ENCODE results near the gene TMF1.

Gene TMF1, protein sequence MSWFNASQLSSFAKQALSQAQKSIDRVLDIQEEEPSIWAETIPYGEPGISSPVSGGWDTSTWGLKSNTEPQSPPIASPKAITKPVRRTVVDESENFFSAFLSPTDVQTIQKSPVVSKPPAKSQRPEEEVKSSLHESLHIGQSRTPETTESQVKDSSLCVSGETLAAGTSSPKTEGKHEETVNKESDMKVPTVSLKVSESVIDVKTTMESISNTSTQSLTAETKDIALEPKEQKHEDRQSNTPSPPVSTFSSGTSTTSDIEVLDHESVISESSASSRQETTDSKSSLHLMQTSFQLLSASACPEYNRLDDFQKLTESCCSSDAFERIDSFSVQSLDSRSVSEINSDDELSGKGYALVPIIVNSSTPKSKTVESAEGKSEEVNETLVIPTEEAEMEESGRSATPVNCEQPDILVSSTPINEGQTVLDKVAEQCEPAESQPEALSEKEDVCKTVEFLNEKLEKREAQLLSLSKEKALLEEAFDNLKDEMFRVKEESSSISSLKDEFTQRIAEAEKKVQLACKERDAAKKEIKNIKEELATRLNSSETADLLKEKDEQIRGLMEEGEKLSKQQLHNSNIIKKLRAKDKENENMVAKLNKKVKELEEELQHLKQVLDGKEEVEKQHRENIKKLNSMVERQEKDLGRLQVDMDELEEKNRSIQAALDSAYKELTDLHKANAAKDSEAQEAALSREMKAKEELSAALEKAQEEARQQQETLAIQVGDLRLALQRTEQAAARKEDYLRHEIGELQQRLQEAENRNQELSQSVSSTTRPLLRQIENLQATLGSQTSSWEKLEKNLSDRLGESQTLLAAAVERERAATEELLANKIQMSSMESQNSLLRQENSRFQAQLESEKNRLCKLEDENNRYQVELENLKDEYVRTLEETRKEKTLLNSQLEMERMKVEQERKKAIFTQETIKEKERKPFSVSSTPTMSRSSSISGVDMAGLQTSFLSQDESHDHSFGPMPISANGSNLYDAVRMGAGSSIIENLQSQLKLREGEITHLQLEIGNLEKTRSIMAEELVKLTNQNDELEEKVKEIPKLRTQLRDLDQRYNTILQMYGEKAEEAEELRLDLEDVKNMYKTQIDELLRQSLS

DNA sequence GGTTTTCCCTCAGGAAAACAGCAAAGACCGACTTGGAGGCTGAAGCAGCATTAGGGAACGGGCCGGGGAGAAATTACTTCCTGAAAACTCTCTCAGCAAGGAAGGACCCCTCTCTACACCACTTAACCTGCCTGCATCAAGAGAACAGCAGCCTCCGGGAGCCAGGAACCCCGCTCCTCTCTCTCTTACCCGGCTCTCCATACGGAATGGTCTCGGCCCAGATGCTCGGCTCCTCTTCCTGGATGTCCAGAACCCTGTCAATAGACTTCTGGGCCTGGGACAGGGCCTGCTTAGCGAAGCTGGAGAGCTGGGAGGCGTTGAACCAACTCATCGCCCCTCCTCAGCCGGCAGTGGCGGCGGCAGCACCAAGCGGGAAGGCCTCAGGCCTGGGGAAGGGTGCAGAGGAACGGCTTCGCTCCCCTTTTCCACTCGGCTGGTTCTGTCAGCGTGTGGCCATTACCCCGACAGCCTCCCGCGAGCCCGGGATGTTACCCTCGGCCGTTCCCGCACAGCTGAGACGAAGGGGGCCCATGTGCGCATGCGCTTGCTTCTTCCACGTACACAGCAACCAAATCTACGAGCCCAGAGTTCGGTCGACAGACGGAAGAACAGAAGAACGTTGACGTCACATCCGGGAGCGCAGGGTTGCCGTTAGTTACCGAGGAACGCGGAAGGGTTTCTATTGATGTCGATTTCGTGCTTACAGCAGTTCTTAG, at the start of gene TMF1:
Gene TMF1 (minus strand): TSS at position 578 of the 716 bp plus-strand sequence. CDS start 247 bp downstream, at position 331.
- Histone ChIP-seq H3K9me3 (replicated peaks; ENCODE audit: insufficient read depth, low read length) (no peaks in the 10 kb centered on the region), H3K4me3 (ENCODE audit: low read length) (peak within 1 kb of the TSS; percentile 94), H3K27me3 (replicated peaks; ENCODE audit: insufficient read depth, low read length) (no peaks in the 10 kb centered on the region), H3K79me2 (ENCODE audit: low read length) (peaks cover 49% of the 10 kb centered on the region), H3K27ac (ENCODE audit: low read length) (peak within 1 kb of the TSS; percentile 77), H3K9me2 (replicated peaks; ENCODE audit: insufficient read depth, low read length) (no peaks in the 10 kb centered on the region), H2AFZ (ENCODE audit: low read length) (peak within 1 kb of the TSS; percentile 80), H4K20me1 (ENCODE audit: insufficient read depth, low read length) (no peaks in the 10 kb centered on the region), H3K4me1 (ENCODE audit: low read length) (0 out of 2 replicates have a peak, but pooled peaks cover 6% of the 10 kb centered on the region), H3K9ac (ENCODE audit: low read length) (peak within 1 kb of the TSS; percentile 93), H3F3A (ENCODE audit: insufficient read depth, low read length) (peaks cover 5% of the 10 kb centered on the region; the same call in 1 of the 2 replicates), H3K4me2 (ENCODE audit: low read depth, low read length) (peak within 1 kb of the TSS; percentile 85), H3K36me3 (replicated peaks; ENCODE audit: insufficient read depth, low read length) (peaks cover 20% of the 10 kb centered on the region)
- TF ChIP-seq EZH2phosphoT487 (IDR thresholded peaks at IDR 0.05; ENCODE audit: low read length) (no peak), EZH2 (optimal IDR thresholded peaks at IDR 0.05; ENCODE audit: low read depth, low read length) (no peak)
- TF ChIP-seq, protein P1, sequence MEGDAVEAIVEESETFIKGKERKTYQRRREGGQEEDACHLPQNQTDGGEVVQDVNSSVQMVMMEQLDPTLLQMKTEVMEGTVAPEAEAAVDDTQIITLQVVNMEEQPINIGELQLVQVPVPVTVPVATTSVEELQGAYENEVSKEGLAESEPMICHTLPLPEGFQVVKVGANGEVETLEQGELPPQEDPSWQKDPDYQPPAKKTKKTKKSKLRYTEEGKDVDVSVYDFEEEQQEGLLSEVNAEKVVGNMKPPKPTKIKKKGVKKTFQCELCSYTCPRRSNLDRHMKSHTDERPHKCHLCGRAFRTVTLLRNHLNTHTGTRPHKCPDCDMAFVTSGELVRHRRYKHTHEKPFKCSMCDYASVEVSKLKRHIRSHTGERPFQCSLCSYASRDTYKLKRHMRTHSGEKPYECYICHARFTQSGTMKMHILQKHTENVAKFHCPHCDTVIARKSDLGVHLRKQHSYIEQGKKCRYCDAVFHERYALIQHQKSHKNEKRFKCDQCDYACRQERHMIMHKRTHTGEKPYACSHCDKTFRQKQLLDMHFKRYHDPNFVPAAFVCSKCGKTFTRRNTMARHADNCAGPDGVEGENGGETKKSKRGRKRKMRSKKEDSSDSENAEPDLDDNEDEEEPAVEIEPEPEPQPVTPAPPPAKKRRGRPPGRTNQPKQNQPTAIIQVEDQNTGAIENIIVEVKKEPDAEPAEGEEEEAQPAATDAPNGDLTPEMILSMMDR (IDR thresholded peaks at IDR 0.05; ENCODE audit: low read length): no peak
- DNase-seq: peak; percentile 99

DNA sequence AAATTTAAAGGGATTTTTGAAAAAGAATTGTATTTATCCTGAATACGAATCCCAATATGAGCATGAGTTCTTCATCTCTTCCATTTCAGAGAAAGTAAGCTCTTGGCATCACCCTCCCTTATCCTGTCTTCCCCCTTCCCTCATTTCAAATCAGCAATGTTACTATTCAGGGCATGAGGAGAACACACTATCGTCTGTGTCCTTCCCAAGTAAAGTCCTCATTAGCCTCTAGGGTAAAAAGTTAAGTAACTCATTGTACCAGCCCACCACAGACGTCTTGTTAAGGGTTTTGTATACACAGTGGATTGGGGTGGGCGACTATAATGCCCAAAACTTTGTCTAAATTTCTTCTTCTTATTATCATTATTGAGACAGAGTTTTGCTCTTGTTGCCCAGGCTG, 47.4 kb upstream of the TMF1 start:
- peaks cover 91% of the 10 kb centered on the region for H3K79me2 ChIP-seq (ENCODE audit: low read length)
- no peak overlapping the region for H3K9ac ChIP-seq (ENCODE audit: low read length)
- H2AFZ ChIP-seq (ENCODE audit: low read length): no peak overlapping the region
- no peaks in the 10 kb centered on the region for H4K20me1 ChIP-seq (ENCODE audit: insufficient read depth, low read length)
- H3K9me2 ChIP-seq (replicated peaks; ENCODE audit: insufficient read depth, low read length): no peaks in the 10 kb centered on the region
- H3K4me3 ChIP-seq (ENCODE audit: low read length): no peak overlapping the region
- H3K27ac ChIP-seq (ENCODE audit: low read length): no peak overlapping the region
- H3K27me3 ChIP-seq (replicated peaks; ENCODE audit: insufficient read depth, low read length): no peaks in the 10 kb centered on the region
- peaks cover 50% of the 10 kb centered on the region for H3K4me1 ChIP-seq (ENCODE audit: low read length)
- H3K9me3 ChIP-seq (replicated peaks; ENCODE audit: insufficient read depth, low read length): no peaks in the 10 kb centered on the region
- no peak overlapping the region for H3K4me2 ChIP-seq (ENCODE audit: low read depth, low read length)
- TF ChIP-seq EZH2phosphoT487 (IDR thresholded peaks at IDR 0.05; ENCODE audit: low read length) (no peak), EZH2 (optimal IDR thresholded peaks at IDR 0.05; ENCODE audit: low read depth, low read length) (no peak)
- TF ChIP-seq, protein P1 (IDR thresholded peaks at IDR 0.05; ENCODE audit: low read length): no peak
- H3K36me3 ChIP-seq (replicated peaks; ENCODE audit: insufficient read depth, low read length): peaks cover 19% of the 10 kb centered on the region; the same call in 1 of the 2 replicates
- no peak for DNase-seq
- H3F3A ChIP-seq (ENCODE audit: insufficient read depth, low read length): peaks cover 41% of the 10 kb centered on the region

DNA sequence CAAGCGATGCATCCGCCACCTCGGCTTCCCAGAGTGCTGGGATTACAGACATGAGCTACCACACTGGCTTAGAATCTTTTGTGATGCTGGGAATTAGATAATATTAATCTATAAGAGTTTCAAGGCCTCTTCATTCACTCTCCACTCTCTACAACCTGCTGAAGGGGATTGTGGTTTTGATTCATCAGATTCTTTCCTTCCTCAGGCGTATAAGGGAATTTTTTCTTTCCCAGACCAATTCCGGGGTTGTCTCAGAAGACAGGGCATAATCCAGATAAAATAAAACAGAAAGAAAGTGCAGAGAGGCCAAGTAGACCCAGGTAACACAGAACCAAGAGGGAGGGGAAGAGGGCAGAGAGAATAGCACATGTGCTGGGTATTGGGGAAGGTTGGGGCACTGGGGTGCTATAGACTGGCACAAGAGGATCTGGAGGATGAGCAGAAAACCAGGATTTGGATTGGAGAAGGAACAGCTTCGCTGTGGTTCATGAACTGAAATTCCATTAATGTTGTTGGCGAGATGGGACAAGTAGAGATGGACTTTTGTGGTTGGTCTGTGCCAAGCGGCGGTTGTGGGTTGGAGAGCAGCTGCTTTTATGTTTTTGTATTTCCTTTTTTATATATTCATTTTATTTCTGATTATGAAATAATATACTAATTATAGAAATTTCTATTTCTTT, 45.4 kb upstream of the TMF1 start:
- Histone ChIP-seq H3K27ac (ENCODE audit: low read length) (no peak overlapping the region), H3K27me3 (replicated peaks; ENCODE audit: insufficient read depth, low read length) (no peaks in the 10 kb centered on the region), H3K79me2 (ENCODE audit: low read length) (peaks cover 95% of the 10 kb centered on the region), H3K9me3 (replicated peaks; ENCODE audit: insufficient read depth, low read length) (no peaks in the 10 kb centered on the region), H3K9ac (ENCODE audit: low read length) (no peak overlapping the region), H2AFZ (ENCODE audit: low read length) (no peak overlapping the region), H3K4me3 (ENCODE audit: low read length) (no peak overlapping the region), H3F3A (ENCODE audit: insufficient read depth, low read length) (peaks cover 41% of the 10 kb centered on the region), H4K20me1 (ENCODE audit: insufficient read depth, low read length) (no peaks in the 10 kb centered on the region), H3K4me2 (ENCODE audit: low read depth, low read length) (no peak overlapping the region), H3K4me1 (ENCODE audit: low read length) (peaks cover 51% of the 10 kb centered on the region), H3K36me3 (replicated peaks; ENCODE audit: insufficient read depth, low read length) (peaks cover 10% of the 10 kb centered on the region; the same call in 1 of the 2 replicates), H3K9me2 (replicated peaks; ENCODE audit: insufficient read depth, low read length) (no peaks in the 10 kb centered on the region)
- TF ChIP-seq EZH2phosphoT487 (IDR thresholded peaks at IDR 0.05; ENCODE audit: low read length): no peak
- no peak for TF ChIP-seq EZH2 (optimal IDR thresholded peaks at IDR 0.05; ENCODE audit: low read depth, low read length)
- DNase-seq: no peak
